Endothelial cell of umbilical vein (primary cell): ENCODE results near the gene CDHR4.
A peak's percentile ranks its signal among the peaks of the same experiment; 100 is the strongest.

ENCODE experiments used
- EZH2 ChIP-seq: IDR thresholded peaks from 2 replicates; pipeline ENCODE4 v1.6.1; 2012; ENCODE audit warnings: borderline replicate concordance, low read depth, mild to moderate bottlenecking, moderate library complexity, low read length, inconsistent platforms; ENCODE audit not compliant: severe bottlenecking
- GATA2 ChIP-seq: IDR thresholded peaks from 2 replicates; pipeline ENCODE4 v1.7.0; 2011; ENCODE audit warnings: low read depth, mild to moderate bottlenecking, moderate library complexity, mixed read lengths, low read length; ENCODE audit not compliant: insufficient read length, insufficient read depth
- POLR2A ChIP-seq: IDR thresholded peaks from 2 replicates; pipeline ENCODE4 v1.6.1; 2012; ENCODE audit warnings: low read depth, mild to moderate bottlenecking, control low read depth, low read length
- POLR2AphosphoS5 ChIP-seq: IDR thresholded peaks from 2 replicates; pipeline ENCODE4 v1.6.1; 2012; ENCODE audit warnings: low read depth, mild to moderate bottlenecking, control low read depth, low read length, moderate library complexity; ENCODE audit not compliant: insufficient read depth
- TF ChIP-seq, protein P1 (sequence below), 2 donors: IDR thresholded peaks; 1 replicate in 1 of 2; 2 replicates in 1 of 2; pipeline ENCODE4 v1.5.1; 2011; ENCODE audit warnings: low read length in 2 of 2, mild to moderate bottlenecking in 2 of 2, moderate library complexity in 2 of 2, control low read depth in 1 of 2, inconsistent platforms in 1 of 2, low read depth in 1 of 2; ENCODE audit not compliant: insufficient read depth in 1 of 2; ENCODE audit errors: extremely low read depth in 1 of 2

DNA sequence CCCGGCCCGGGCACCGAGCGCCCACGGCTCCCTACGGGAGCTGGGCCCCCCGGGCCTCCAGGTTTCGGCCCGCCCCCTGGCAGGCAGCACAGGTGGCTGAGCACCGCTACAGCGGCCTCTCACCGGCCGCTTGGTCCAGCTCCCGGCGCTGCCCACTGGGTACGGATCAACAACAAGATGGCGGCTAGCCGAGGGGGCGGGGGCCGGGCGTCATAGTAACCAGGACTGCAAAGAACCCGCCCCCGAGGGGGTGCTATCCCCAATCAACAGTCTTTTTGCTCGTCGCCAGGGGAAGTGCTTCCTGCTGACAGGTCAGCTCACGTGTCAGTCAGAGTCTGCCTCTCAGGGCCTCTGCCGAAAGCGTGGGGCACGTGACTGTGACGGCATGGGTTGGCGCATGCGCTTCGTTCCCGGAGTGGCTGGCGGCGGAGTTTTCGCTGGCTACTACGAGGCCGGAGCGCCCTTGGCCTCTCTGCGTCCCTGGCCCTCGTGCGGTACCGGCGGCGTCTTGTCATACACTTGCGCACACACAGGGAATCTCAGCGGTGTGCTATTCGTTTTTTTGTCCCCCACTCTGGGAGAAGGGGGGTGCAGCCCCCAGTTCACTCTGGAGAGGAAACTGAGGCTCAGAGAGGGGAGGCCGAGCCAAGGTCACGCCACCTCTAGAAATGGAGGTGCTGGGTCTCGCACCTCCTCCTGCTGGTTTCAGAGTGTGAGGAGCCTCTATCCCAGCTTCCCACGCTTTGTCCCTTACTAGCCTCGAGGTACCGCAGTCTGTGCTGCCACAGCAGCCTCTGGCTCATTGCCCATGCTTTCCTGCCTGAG lies 13.1 kb downstream of the CDHR4 start, which contains the start of gene IP6K1:
- TF ChIP-seq, protein P1, sequence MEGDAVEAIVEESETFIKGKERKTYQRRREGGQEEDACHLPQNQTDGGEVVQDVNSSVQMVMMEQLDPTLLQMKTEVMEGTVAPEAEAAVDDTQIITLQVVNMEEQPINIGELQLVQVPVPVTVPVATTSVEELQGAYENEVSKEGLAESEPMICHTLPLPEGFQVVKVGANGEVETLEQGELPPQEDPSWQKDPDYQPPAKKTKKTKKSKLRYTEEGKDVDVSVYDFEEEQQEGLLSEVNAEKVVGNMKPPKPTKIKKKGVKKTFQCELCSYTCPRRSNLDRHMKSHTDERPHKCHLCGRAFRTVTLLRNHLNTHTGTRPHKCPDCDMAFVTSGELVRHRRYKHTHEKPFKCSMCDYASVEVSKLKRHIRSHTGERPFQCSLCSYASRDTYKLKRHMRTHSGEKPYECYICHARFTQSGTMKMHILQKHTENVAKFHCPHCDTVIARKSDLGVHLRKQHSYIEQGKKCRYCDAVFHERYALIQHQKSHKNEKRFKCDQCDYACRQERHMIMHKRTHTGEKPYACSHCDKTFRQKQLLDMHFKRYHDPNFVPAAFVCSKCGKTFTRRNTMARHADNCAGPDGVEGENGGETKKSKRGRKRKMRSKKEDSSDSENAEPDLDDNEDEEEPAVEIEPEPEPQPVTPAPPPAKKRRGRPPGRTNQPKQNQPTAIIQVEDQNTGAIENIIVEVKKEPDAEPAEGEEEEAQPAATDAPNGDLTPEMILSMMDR (IDR thresholded peaks at IDR 0.05; ENCODE audit: extremely low read depth in 1 of 2, insufficient read depth in 1 of 2, low read depth in 1 of 2, low read length in 2 of 2): no peak
- TF ChIP-seq EZH2 (no peak), POLR2A (peak; percentile 82), POLR2AphosphoS5 (peak; percentile 71), GATA2 (no peak)
